Calu3 (cell line): ENCODE data around the gene C5orf15. TPM values are rescaled to one million over a fixed set of nuclear protein-coding genes. Genes with fewer than 3 reads are reported as not detected.
A peak's percentile ranks its signal among the peaks of the same experiment; 100 is the strongest.

ENCODE experiments used
- BruUV-seq: library from RNA; stranded (reverse); fragments of 400-500 nt; replicated peaks from 2 replicates; lab custom pipeline; 2021; lab: Mats Ljungman, UMichigan
- CTCF ChIA-PET: fragments of 300-600 bp; sonication (Branson Sonifier 250); formaldehyde crosslinking; loops from one replicate; lab custom pipeline; 2022; ENCODE audit warnings: antibody characterized with exemption; lab: Charles Lee
- DNase-seq: peaks from one replicate; pipeline ENCODE4 v3.0.0; 2022
- H3K27ac Mint-ChIP-seq: one replicate; pipeline ENCODE4 v1.8.0; 2022; ENCODE audit warnings: mixed read lengths; ENCODE audit not compliant: unreplicated experiment
- H3K27me3 Mint-ChIP-seq: one replicate; pipeline ENCODE4 v1.8.0; 2022; ENCODE audit warnings: mixed read lengths; ENCODE audit not compliant: unreplicated experiment
- H3K36me3 Mint-ChIP-seq: one replicate; pipeline ENCODE4 v1.8.0; 2022; ENCODE audit warnings: mild to moderate bottlenecking, moderate library complexity, mixed read lengths; ENCODE audit not compliant: insufficient read depth, unreplicated experiment
- H3K4me1 Mint-ChIP-seq: one replicate; pipeline ENCODE4 v1.8.0; 2022; ENCODE audit warnings: mild to moderate bottlenecking, low read depth, mixed read lengths; ENCODE audit not compliant: unreplicated experiment
- H3K4me3 Mint-ChIP-seq: one replicate; pipeline ENCODE4 v1.8.0; 2022; ENCODE audit warnings: mild to moderate bottlenecking, low read depth, moderate library complexity, mixed read lengths; ENCODE audit not compliant: unreplicated experiment
- H3K9me3 Mint-ChIP-seq: one replicate; pipeline ENCODE4 v1.8.0; 2022; ENCODE audit warnings: low read depth, mixed read lengths; ENCODE audit not compliant: unreplicated experiment
- CTCF ChIP-seq: fragments of 200-600 bp; IDR thresholded peaks from one replicate; pipeline ENCODE4 v1.8.0; 2022; ENCODE audit warnings: antibody characterized with exemption; ENCODE audit not compliant: unreplicated experiment
- intact Hi-C: fragments of 100-400 bp; cut with micrococcal nuclease; formaldehyde crosslinking; loops from one replicate; pipeline ENCODE4 v1.10.0; 2022; ENCODE audit not compliant: unreplicated experiment
- total RNA-seq: library from RNA; stranded (reverse); gene quantifications from 2 replicates; pipeline ENCODE4 v1.2.3, GENCODE V29; 2022

Gene C5orf15
- total RNA-seq, 1 experiment from 2014 or later: 104 TPM

GRCh38 chr5:133941456-133942196, 26.8 kb downstream of the C5orf15 start:
- peaks cover 12% of the 10 kb centered on the region for H3K27me3 Mint-ChIP-seq

GRCh38 chr5:133939668-133940067, 28.8 kb downstream of the C5orf15 start:
- peaks cover 6% of the 10 kb centered on the region for H3K9me3 Mint-ChIP-seq
- TF ChIP-seq CTCF: no peak
- H3K36me3 Mint-ChIP-seq: peaks cover 5% of the 10 kb centered on the region
- CTCF ChIA-PET: no interaction called here
- no peak overlapping the region for H3K27ac Mint-ChIP-seq
- H3K4me3 Mint-ChIP-seq: no peak overlapping the region
- no peak for DNase-seq
- intact Hi-C loops: loop anchor here (5.0 kb wide), 2 partner anchors 447 to 517 kb away; no protein-coding TSS in a partner anchor
- peaks cover 29% of the 10 kb centered on the region for H3K4me1 Mint-ChIP-seq
- peaks cover under 1% of the 10 kb centered on the region for H3K27me3 Mint-ChIP-seq
- no TSS peak for BruUV-seq

More at GRCh38 chr5:133941456-133942196, 26.8 kb downstream of the C5orf15 start:
- no peak for TF ChIP-seq CTCF
- H3K27ac Mint-ChIP-seq: no peak overlapping the region
- CTCF ChIA-PET: interaction anchor here (0.7 kb wide), 1 partner anchor 54 kb away, joined by 4 read pairs; no protein-coding TSS in a partner anchor
- peaks cover 30% of the 10 kb centered on the region for H3K4me1 Mint-ChIP-seq
- no peak overlapping the region for H3K4me3 Mint-ChIP-seq
- DNase-seq: no peak
- no TSS peak for BruUV-seq
- intact Hi-C loops: loop anchor here (5.0 kb wide), 2 partner anchors 449 to 519 kb away; no protein-coding TSS in a partner anchor
- peaks cover 1% of the 10 kb centered on the region for H3K9me3 Mint-ChIP-seq
- H3K36me3 Mint-ChIP-seq: peaks cover 5% of the 10 kb centered on the region

GRCh38 chr5:133938929-133939328, 29.5 kb downstream of the C5orf15 start:
- H3K27ac Mint-ChIP-seq: no peak overlapping the region
- CTCF ChIA-PET: interaction anchor here (0.8 to 1.1 kb wide), 3 partner anchors 12 to 515 kb away, joined by 3 to 4 read pairs (median 3); no protein-coding TSS in a partner anchor

More at GRCh38 chr5:133938929-133939328, 29.5 kb downstream of the C5orf15 start:
- intact Hi-C loops: no loop called here
- Mint-ChIP-seq H3K4me1 (peaks cover 22% of the 10 kb centered on the region), H3K4me3 (no peak overlapping the region), H3K27me3 (peaks cover 8% of the 10 kb centered on the region), H3K9me3 (peaks cover 6% of the 10 kb centered on the region), H3K36me3 (no peaks in the 10 kb centered on the region)
- peak; percentile 17 for DNase-seq
- BruUV-seq: no TSS peak
- no peak for TF ChIP-seq CTCF
